HG03025 (cell line): ENCODE data around the gene LRRC8E.

ENCODE experiments used
- ATAC-seq: cut with Tn5 transposase; IDR thresholded peaks from one replicate; pipeline ENCODE4 v1.9.1; 2021; ENCODE audit warnings: mild to moderate bottlenecking, moderate library complexity; ENCODE audit not compliant: unreplicated experiment, low FRiP score

Gene LRRC8E

GRCh38 chr19:7944177-7944761 lies 56.0 kb downstream of the LRRC8E start:
- peak; percentile 23 for ATAC-seq

GRCh38 chr19:7947939-7948338 lies 59.6 kb downstream of the LRRC8E start:
- ATAC-seq = no peak
